ENCODE measurements around the gene GORASP2.
A peak's percentile ranks its signal among the peaks of the same experiment; 100 is the strongest.
"Not testable (repeated sequence)": the region's sequence is repeated elsewhere in the genome, so short reads cannot be mapped to it uniquely, and the experiment has no call there.

Gene GORASP2

GRCh38 chr2:170928824-170929685 lies at the start of gene GORASP2:
Gene GORASP2 (plus strand): TSS chr2:170929253. CDS start chr2:170929341, 88 bp downstream.
- DNase-seq: peak; percentile 100

GRCh38 chr2:170881840-170882239 lies 47.2 kb upstream of the GORASP2 start:
- no peak for DNase-seq

- DNase-seq: no peak
Measured at GRCh38 chr2:170882758-170883157, 46.3 kb upstream of the GORASP2 start.

GRCh38 chr2:170883683-170884082 lies 45.4 kb upstream of the GORASP2 start:
- no peak for DNase-seq

GRCh38 chr2:170885130-170885791 lies 43.8 kb upstream of the GORASP2 start:
- DNase-seq: no peak

GRCh38 chr2:170886386-170886785 lies 42.7 kb upstream of the GORASP2 start:
- no peak for DNase-seq

GRCh38 chr2:170887496-170887895 lies 41.6 kb upstream of the GORASP2 start:
- no peak for DNase-seq

- no peak for DNase-seq
Measured at GRCh38 chr2:170887896-170888295, 41.2 kb upstream of the GORASP2 start.

- DNase-seq: no peak
Measured at GRCh38 chr2:170891893-170892292, 37.2 kb upstream of the GORASP2 start.

GRCh38 chr2:170892391-170892951 lies 36.6 kb upstream of the GORASP2 start:
- DNase-seq: peak; percentile 7

GRCh38 chr2:170895023-170895757 lies 33.9 kb upstream of the GORASP2 start:
- peak; percentile 20 for DNase-seq

- no peak for DNase-seq
Measured at GRCh38 chr2:170896622-170897021, 32.4 kb upstream of the GORASP2 start.

GRCh38 chr2:170897108-170897507 lies 31.9 kb upstream of the GORASP2 start:
- DNase-seq: no peak

GRCh38 chr2:170905864-170906263 lies 23.2 kb upstream of the GORASP2 start:
- DNase-seq: no peak

- DNase-seq: no peak
Measured at GRCh38 chr2:170911314-170911889, 17.7 kb upstream of the GORASP2 start.

- not testable (repeated sequence) for DNase-seq
Measured at GRCh38 chr2:170914994-170915666, 13.9 kb upstream of the GORASP2 start.

- no peak for DNase-seq
Measured at GRCh38 chr2:170917219-170917913, 11.7 kb upstream of the GORASP2 start.

GRCh38 chr2:170917957-170918356 lies 11.1 kb upstream of the GORASP2 start:
- DNase-seq: no peak

- DNase-seq: not testable (repeated sequence)
Measured at GRCh38 chr2:170921873-170922272, 7.2 kb upstream of the GORASP2 start.

GRCh38 chr2:170922634-170923494 lies 6.2 kb upstream of the GORASP2 start:
- DNase-seq: no peak
